Measurements from ENCODE around the gene SSPN. TPM values are rescaled to one million over a fixed set of nuclear protein-coding genes. Genes with fewer than 3 reads are reported as not detected.

SSPN gene
- total RNA-seq, 1 donor from 2014 or later = 42.9 TPM

- Mint-ChIP-seq H3K27me3 (ENCODE audit: low read depth) (no peaks in the 10 kb centered on the region), H3K4me3 (ENCODE audit: unreplicated experiment) (no peak overlapping the region), H3K36me3 (ENCODE audit: low read depth) (no peaks in the 10 kb centered on the region), H3K27ac (ENCODE audit: unreplicated experiment) (peak overlapping the region; percentile 89), H3K4me1 (ENCODE audit: low read depth) (peaks cover 43% of the 10 kb centered on the region), H3K9me3 (ENCODE audit: low read depth) (no peaks in the 10 kb centered on the region)
- TF ChIP-seq CTCF (IDR thresholded peaks at IDR 0.05) = no peak
- no peak for DNase-seq (ENCODE audit: low spot score)
Measured at GRCh38 chr12:26275313-26276131, 80.1 kb downstream of the SSPN start.

- Mint-ChIP-seq H3K9me3 (ENCODE audit: low read depth) (no peaks in the 10 kb centered on the region), H3K27me3 (ENCODE audit: low read depth) (no peaks in the 10 kb centered on the region), H3K36me3 (ENCODE audit: low read depth) (no peaks in the 10 kb centered on the region), H3K27ac (ENCODE audit: unreplicated experiment) (no peak overlapping the region), H3K4me3 (ENCODE audit: unreplicated experiment) (no peak overlapping the region), H3K4me1 (ENCODE audit: low read depth) (peaks cover 35% of the 10 kb centered on the region)
- no peak for TF ChIP-seq CTCF (IDR thresholded peaks at IDR 0.05)
- DNase-seq (ENCODE audit: low spot score) = no peak
Measured at GRCh38 chr12:26276709-26277108, 81.3 kb downstream of the SSPN start.

GRCh38 chr12:26277506-26278246 is 82.3 kb downstream of the SSPN start:
- Mint-ChIP-seq H3K9me3 (ENCODE audit: low read depth) (no peaks in the 10 kb centered on the region), H3K4me1 (ENCODE audit: low read depth) (peaks cover 25% of the 10 kb centered on the region), H3K27ac (ENCODE audit: unreplicated experiment) (no peak overlapping the region), H3K4me3 (ENCODE audit: unreplicated experiment) (no peak overlapping the region), H3K36me3 (ENCODE audit: low read depth) (no peaks in the 10 kb centered on the region), H3K27me3 (ENCODE audit: low read depth) (no peaks in the 10 kb centered on the region)
- no peak for DNase-seq (ENCODE audit: low spot score)
- no peak for TF ChIP-seq CTCF (IDR thresholded peaks at IDR 0.05)

- Mint-ChIP-seq H3K27ac (ENCODE audit: unreplicated experiment) (no peak overlapping the region), H3K4me3 (ENCODE audit: unreplicated experiment) (no peak overlapping the region), H3K9me3 (ENCODE audit: low read depth) (no peaks in the 10 kb centered on the region), H3K36me3 (ENCODE audit: low read depth) (no peaks in the 10 kb centered on the region), H3K4me1 (ENCODE audit: low read depth) (peaks cover 24% of the 10 kb centered on the region), H3K27me3 (ENCODE audit: low read depth) (no peaks in the 10 kb centered on the region)
- DNase-seq (ENCODE audit: low spot score) = no peak
- TF ChIP-seq CTCF (IDR thresholded peaks at IDR 0.05) = no peak
Measured at GRCh38 chr12:26278266-26278665, 82.9 kb downstream of the SSPN start.

GRCh38 chr12:26278666-26279065 is 83.3 kb downstream of the SSPN start:
- Mint-ChIP-seq H3K9me3 (ENCODE audit: low read depth) (no peaks in the 10 kb centered on the region), H3K27me3 (ENCODE audit: low read depth) (no peaks in the 10 kb centered on the region), H3K27ac (ENCODE audit: unreplicated experiment) (no peak overlapping the region), H3K4me3 (ENCODE audit: unreplicated experiment) (no peak overlapping the region), H3K4me1 (ENCODE audit: low read depth) (peaks cover 20% of the 10 kb centered on the region), H3K36me3 (ENCODE audit: low read depth) (no peaks in the 10 kb centered on the region)
- no peak for TF ChIP-seq CTCF (IDR thresholded peaks at IDR 0.05)
- DNase-seq (ENCODE audit: low spot score) = no peak
